ENCODE data around the gene GRID2. TPM values are rescaled to one million over a fixed set of nuclear protein-coding genes. Genes with fewer than 3 reads are reported as not detected.

Gene GRID2
- total and polyA plus RNA-seq, 2 of the 13 experiments (the other 11 are each of a cell fraction or from before 2014, with no cell fraction given), result not detected

GRCh38 chr4:93501244-93501643, 1197.5 kb downstream of the GRID2 start (continued):
- TF ChIP-seq NFKB2 (CRISPR knock-in tag; IDR thresholded peaks at IDR 0.05; ENCODE audit: borderline replicate concordance), result no peak
- TF ChIP-seq HIC2 (CRISPR knock-in tag; IDR thresholded peaks at IDR 0.05; ENCODE audit: low read depth), result no peak
- no peak for TF ChIP-seq BCLAF1 (IDR thresholded peaks at IDR 0.05)
- TF ChIP-seq ZNF703 (CRISPR knock-in tag; IDR thresholded peaks at IDR 0.05; ENCODE audit: borderline replicate concordance), result no peak

- ATAC-seq (no peak), FAIRE-seq (no peak), DNase-seq (ENCODE audit: low spot score) (no peak)
- no peak overlapping the region for H3K4me2 ChIP-seq (ENCODE audit: low read depth, low read length)
- H2AFZ ChIP-seq (ENCODE audit: low read length), result no peak overlapping the region
- BruUV-seq (replicated peaks), result no TSS peak
- intact Hi-C loops (cut with micrococcal nuclease; ENCODE audit: unreplicated experiment), result no loop called here
- WGBS (ENCODE audit: low lambda C conversion rate), result 5% methylated on average over 3 of the region's 3 CpGs
- CTCF ChIA-PET (ENCODE audit: low intra/inter-chr PET ratio, low total read pairs), result no interaction called here
- no peaks in the 10 kb centered on the region for H3K36me3 ChIP-seq (replicated peaks in 1 of 2; ENCODE audit: control insufficient read depth in 1 of 2, insufficient read depth in 2 of 2, low read length in 2 of 2)
- no peaks in the 10 kb centered on the region for H3K27me3 ChIP-seq (ENCODE audit: control insufficient read depth in 1 of 2, insufficient read depth in 2 of 2, low read length in 2 of 2)
- H3K9ac ChIP-seq (ENCODE audit: insufficient read depth, low read depth, low read length), result no peak overlapping the region
- H3K4me3 ChIP-seq (replicated peaks in 1 of 3; ENCODE audit: insufficient read depth in 1 of 3, low read depth in 2 of 3, low read length in 3 of 3), result no peak overlapping the region
- H3K4me1 ChIP-seq (ENCODE audit: insufficient read depth, low read length), result no peaks in the 10 kb centered on the region
- no peaks in the 10 kb centered on the region for H3K9me3 ChIP-seq (ENCODE audit: low read length)
- H4K20me1 ChIP-seq (ENCODE audit: insufficient read depth, low read length), result no peaks in the 10 kb centered on the region
- no peaks in the 10 kb centered on the region for H3K79me2 ChIP-seq (ENCODE audit: insufficient read depth, low read length)
- in situ Hi-C loops (cut with HindIII; ENCODE audit: extremely low pct_ligation_motif_present, low pct_unique_long_range_greater_than_20kb), result no loop called here
- POLR2A ChIA-PET, result no interaction called here
- H3K27ac ChIP-seq (ENCODE audit: extremely low read length, insufficient read depth, low read length), result no peak overlapping the region
- TF ChIP-seq STAT6 (CRISPR knock-in tag; IDR thresholded peaks at IDR 0.05; ENCODE audit: borderline replicate concordance) (no peak), POLR2G (IDR thresholded peaks at IDR 0.05; ENCODE audit: low read depth, low read length) (no peak), ZNF430 (CRISPR knock-in tag; IDR thresholded peaks at IDR 0.05) (no peak), FOXC1 (CRISPR knock-in tag; IDR thresholded peaks at IDR 0.05; ENCODE audit: borderline replicate concordance) (no peak), ELF1 (CRISPR knock-in tag; IDR thresholded peaks at IDR 0.05) (no peak), ZNF230 (CRISPR knock-in tag; IDR thresholded peaks at IDR 0.05) (no peak), LBX2 (CRISPR knock-in tag; IDR thresholded peaks at IDR 0.05; ENCODE audit: borderline replicate concordance) (no peak), IKZF4 (CRISPR knock-in tag; IDR thresholded peaks at IDR 0.05; ENCODE audit: borderline replicate concordance, low read depth, not compliant biosample characterization) (no peak), NFIC (IDR thresholded peaks at IDR 0.05; ENCODE audit: low read length) (no peak), TEF (CRISPR knock-in tag; IDR thresholded peaks at IDR 0.05) (no peak), GABPA (IDR thresholded peaks at IDR 0.05; ENCODE audit: low read depth, low read length) (no peak), GABPA (CRISPR knock-in tag; IDR thresholded peaks at IDR 0.05; ENCODE audit: low read depth) (no peak)
Observed at GRCh38 chr4:93501946-93502345, 1198.2 kb downstream of the GRID2 start.

Data from HepG2 (cell line).